VCaP (cell line): ENCODE results near the gene GATD1.

Source experiments
- H3K27ac ChIP-seq: fragments of 450-650 bp; 2 replicates; pipeline ENCODE4 v1.5.1; 2017
- TF ChIP-seq, protein P1 (sequence below): fragments of 450-650 bp; conservative IDR thresholded peaks from 2 replicates; pipeline ENCODE4 v1.5.1; 2017; ENCODE audit warnings: mild to moderate bottlenecking, moderate library complexity

GATD1 gene

DNA sequence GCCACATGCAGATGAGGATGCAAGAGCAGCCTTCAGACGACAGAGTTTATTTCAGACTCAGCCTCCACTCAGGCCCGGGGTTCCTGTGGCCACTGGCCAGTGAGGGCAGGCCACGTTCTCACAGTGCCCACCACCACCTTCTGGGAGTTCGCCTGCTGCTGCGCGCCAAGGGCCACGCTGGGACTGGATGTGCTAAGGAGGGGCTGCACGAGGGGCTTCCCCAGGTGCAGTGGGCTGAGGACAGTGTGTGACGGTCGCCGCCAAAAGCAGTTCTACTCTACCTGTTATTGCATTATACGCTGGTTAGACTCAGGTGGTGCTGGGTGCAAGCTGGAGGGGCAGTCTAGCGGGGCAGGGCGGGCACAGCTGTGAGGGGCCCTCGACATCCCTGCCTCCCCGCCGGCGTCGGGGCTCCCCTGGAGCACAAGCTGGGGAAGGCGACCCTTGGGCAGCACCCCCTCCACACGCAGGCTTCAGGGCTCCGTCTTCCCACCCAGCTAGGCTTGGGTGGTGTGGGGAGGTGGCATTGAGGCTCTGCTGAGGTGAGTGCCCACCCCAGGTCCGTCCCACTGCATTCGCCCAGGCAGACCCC, 9.9 kb upstream of the GATD1 start:
- no peak overlapping the region for H3K27ac ChIP-seq
- TF ChIP-seq, protein P1, sequence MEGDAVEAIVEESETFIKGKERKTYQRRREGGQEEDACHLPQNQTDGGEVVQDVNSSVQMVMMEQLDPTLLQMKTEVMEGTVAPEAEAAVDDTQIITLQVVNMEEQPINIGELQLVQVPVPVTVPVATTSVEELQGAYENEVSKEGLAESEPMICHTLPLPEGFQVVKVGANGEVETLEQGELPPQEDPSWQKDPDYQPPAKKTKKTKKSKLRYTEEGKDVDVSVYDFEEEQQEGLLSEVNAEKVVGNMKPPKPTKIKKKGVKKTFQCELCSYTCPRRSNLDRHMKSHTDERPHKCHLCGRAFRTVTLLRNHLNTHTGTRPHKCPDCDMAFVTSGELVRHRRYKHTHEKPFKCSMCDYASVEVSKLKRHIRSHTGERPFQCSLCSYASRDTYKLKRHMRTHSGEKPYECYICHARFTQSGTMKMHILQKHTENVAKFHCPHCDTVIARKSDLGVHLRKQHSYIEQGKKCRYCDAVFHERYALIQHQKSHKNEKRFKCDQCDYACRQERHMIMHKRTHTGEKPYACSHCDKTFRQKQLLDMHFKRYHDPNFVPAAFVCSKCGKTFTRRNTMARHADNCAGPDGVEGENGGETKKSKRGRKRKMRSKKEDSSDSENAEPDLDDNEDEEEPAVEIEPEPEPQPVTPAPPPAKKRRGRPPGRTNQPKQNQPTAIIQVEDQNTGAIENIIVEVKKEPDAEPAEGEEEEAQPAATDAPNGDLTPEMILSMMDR = no peak

DNA sequence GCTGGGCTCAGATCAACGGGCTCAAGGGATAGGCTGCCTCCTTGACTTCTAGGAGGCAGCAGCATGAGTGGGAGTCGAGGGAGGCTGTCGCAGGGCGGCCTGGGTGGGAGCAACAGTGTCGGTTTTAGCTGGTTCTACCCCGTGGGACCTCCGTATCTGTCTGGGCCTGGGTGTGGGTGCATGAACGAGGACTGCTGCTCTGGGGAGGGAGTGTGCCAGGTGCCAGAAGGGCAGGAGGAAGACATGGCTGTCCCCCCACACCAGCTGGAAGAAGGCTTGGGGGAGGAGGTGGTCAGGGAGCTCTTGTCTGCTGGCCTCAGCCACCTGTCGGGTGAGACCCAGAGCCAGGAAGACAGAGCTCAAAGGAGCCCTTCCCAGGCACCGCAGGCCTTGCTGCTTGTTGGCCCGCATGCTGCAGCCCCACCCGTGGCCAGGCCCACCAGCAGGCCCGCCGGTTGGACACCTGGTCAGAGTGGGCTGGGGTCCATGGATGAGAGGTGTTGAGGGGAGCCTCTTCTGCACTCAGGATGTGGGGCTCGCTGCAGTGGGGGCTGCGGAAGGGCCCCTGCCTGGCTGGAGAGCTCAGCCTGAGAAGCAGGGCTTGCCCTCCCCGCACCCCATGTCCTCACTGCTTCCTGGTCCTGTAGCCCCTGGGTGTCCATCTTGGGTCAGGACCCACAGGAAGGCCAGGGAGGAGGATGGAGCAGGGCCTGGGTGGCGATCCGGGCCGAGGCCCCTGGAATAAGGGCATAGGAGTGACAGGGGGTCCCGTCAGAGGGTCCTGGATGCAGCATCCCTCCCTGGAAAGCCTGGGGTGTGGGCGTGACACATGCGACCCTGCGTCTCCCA, 9.2 kb upstream of the GATD1 start:
- no peak overlapping the region for H3K27ac ChIP-seq
- TF ChIP-seq, protein P1 = no peak

DNA sequence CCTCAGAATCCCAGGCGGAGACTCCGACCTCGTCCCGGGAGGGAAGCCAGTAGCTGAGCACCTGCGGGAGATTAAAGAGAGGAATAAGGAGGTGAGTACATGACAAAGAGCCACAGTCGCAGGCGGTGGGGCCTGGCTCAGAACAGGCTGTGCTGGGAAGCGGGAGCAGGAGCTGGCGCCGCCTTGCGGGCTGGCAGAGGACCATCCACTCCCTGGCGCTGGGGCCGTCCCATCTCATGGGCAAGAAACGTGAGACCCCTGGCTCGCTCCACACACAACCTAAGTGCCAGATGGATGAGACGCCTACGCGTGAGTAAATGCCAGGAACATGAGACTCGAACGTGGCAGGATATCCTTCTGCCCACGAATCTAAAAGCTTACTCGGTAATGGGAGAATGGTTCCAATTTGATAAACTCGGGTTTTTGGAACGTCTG, 6.3 kb upstream of the GATD1 start:
- H3K27ac ChIP-seq = no peak overlapping the region
- TF ChIP-seq, protein P1 = peak; percentile 73

DNA sequence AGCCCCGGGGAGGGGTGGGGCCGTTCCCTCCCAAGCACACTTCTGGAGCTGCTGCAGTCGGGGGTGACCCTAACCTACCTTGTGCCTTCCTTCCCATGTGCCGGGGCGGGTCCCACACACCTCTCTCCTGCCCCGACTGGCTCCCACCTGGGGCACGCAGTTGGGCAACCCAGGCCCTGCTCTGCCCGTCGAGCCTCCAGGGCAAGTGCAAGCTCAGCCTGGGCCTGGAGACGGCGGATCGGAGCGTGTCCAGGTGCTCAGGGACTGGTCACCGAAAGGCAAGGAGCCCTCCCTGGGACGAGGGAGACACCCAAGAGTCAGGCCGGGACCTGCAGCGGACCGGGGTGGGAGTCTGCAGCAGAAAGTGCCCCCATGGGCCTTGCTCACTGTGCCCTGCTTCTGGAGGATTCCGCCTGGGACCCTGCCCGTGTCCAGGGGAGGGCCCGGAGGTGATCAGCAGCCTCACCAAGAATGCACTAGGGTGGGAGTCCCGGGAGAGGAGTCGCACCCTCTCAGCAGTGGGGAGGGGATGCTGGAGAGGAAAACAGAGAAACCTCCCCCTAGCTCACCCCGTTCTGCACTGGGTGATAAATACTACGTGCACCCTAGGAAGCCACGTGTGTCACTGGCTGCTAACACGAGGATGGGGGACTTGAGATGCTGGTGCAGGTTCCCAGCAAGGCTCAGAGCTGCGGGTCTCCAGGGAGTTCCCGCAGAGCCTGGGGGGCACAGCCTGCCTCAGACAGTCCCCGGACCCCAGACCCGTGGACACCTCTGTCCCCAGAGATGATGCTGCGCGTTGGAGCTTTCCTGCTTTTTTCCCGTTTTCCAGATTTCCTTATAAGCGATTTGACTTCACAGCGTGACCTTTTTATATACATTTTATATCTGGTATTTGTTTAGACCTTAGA, 5.2 kb upstream of the GATD1 start:
- TF ChIP-seq, protein P1 = no peak

DNA sequence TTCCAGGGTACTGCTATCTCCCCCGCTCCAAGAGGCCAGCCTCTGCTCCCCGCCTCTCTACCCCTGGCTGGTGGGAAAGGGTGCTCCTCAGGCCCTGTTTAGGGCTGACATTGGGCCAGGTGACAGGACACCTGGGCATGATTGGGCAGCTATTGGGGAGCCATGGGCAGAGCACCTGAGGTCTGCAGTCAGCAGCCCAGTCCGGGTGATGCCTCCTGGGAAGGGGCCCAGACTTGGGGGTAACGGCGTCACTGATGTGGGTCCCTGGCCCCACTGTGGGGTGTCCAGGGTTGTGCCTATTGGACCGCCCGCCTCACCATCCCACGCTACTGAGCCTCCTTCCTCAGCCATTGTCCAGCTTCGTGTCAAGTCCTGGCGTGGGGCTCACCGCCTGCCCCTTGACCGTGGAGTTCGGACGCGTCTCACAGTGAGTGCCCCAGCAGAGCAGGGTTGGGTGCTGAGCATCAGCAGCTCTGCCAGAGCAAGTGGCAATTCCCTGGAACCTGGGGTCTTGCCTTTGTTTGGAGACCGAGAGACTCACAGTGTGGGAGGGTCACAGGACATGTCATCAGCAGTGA, 2.8 kb upstream of the GATD1 start:
- H3K27ac ChIP-seq = no peak overlapping the region
- TF ChIP-seq, protein P1 = no peak

More for the DNA sequence above, 5.2 kb upstream of the GATD1 start:
- no peak overlapping the region for H3K27ac ChIP-seq

DNA sequence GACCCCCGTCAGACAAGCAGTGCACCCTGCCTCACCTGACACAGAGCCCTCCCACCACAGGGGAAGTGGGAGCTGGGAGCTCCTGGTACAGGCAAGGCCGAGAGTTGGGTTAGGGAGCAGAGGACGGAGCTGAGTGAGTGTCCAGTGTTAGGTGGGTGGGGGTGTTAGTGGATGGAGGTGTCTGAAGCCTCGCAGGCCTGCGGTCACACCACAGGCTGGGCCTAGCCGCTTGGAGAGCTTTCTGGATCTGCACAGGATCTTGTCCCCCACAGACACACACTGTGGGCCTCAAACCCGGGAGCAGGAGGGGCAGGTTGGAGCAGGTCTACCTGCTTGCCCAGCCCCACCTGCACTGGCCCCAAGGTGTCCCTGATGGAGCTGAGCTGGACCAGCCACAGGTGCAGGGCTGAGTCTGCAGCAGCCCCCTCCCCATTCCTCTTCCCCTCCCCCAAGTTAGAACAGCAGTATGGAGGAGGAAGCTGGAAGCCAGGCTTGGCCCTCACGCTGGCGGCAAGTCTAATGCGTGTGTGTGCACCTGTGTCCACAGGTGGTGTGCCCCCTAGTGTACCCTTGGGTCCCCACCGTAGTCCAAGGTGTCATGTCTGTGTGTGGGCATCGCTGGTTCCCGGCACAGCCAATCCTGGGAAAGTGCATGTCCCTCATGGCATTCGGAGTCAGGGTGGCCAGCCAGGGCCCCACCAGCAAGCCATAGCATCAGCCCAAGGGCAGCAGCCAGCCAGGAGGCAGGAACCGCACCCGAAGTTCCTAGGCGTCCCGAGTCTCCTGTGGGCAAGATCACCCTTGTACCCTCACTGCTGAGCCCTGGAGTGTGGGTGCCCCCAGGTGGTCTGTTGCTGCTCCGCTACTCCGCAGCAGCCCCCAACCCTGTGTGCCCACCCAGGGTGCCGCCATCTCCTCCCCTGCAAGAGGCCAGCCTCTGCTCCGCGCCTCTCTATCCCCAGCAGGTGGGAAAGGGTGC, 2.0 kb upstream of the GATD1 start:
- no peak overlapping the region for H3K27ac ChIP-seq
- TF ChIP-seq, protein P1 = no peak
